Limb (tissue), 2 donors: Measurements from ENCODE around the gene CROCC2.

Source experiments
- DNase-seq, 2 donors: peaks; one replicate each; pipeline ENCODE4 v3.0.0-alpha.2; 2016; ENCODE audit errors: extremely low spot score in 2 of 2

The CROCC2 gene

DNA sequence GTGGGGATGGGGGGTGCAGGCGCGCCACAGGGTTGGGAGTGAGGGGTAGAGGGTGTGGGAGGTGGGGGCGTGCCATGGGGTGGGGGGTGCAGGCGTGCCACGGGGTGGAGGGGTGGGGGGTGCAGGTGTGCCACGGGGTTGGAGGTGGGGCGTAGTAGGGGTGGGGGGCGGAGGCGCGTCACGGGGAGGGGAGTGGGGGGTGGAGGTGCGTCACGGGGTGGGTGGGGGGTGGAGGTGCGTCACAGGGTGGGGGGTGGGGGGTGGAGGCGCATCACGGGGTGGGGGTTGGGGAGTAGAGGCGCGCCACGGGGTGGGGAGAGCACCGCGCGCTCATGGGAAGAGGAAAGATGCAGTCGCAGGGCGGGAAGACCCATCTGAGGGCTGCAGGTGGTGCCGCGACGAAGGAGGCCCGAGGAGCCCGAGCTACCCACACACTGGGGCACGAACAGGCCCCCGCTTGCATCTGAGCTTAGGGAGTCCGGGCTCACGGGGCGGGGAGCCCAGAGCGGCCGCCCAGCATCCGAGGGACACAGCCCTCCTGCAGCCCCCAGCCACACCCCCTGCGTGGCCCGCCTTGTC, 129.8 kb downstream of the CROCC2 start:
- DNase-seq, result no peak

DNA sequence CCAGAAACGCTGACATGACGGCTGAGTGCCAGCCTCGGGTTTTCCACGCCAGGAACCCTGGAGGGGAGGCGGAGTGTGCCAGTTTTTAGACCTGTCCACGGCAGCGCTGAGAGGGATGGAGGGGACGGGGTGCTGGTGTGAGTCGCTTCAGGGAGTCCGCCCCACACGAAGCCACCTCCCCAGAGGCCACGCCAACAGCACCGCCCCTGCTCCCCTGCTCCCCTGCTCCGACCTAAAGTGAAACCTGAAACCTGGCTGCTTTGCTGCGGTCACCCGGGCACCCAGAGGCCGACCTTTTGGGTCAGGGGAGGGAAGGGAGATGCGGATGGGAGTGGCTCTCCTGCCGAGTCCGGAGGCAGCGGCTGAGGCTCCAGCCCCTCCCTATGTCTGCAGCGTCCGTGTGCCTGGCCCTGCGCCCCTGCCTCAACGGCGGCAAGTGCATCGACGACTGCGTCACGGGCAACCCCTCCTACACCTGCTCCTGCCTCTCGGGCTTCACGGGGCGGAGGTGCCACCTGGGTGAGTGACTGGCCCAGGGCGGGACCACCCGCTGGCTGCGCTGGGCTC, 130.3 kb downstream of the CROCC2 start:
- no peak for DNase-seq

DNA sequence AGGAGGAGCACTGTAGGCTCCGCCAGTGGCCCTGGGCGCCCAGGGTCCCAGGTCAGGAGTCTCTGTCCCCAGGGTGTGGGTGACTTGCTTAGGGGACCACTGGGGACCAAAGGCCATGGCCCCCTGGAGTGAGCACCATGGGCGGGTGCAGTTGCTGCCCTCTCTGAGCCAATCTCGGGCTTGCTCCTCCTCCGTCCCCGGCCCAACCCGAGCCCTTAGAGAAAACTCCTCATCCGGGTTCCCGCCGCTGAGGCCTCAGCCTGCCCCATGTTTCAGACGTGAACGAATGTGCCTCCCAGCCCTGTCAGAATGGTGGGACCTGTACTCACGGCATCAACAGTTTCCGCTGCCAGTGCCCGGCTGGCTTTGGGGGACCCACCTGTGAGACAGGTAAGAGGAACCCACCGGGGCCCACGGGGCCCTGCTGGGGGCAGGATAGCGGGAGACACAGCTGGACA, 130.9 kb downstream of the CROCC2 start:
- no peak for DNase-seq

DNA sequence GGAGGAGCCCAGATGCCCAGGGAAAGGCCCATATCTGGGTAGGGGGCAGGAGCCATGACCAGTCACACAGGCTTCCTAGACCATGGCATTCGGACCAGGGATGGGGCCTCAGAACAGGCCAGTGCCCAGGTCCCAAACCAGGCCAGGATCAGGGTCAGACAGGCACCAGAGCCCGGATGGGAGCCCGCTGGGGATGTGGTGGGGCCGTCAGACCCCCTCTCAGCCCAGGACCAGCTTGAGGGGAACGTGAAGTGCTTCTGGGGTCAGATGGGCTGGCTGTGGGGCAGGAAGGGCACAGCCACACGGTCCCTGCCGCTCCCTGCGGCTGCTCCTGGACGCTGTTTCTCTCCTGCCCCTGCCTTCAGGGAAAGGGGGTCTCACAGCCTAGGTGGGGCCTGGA, 131.4 kb downstream of the CROCC2 start:
- no peak for DNase-seq

DNA sequence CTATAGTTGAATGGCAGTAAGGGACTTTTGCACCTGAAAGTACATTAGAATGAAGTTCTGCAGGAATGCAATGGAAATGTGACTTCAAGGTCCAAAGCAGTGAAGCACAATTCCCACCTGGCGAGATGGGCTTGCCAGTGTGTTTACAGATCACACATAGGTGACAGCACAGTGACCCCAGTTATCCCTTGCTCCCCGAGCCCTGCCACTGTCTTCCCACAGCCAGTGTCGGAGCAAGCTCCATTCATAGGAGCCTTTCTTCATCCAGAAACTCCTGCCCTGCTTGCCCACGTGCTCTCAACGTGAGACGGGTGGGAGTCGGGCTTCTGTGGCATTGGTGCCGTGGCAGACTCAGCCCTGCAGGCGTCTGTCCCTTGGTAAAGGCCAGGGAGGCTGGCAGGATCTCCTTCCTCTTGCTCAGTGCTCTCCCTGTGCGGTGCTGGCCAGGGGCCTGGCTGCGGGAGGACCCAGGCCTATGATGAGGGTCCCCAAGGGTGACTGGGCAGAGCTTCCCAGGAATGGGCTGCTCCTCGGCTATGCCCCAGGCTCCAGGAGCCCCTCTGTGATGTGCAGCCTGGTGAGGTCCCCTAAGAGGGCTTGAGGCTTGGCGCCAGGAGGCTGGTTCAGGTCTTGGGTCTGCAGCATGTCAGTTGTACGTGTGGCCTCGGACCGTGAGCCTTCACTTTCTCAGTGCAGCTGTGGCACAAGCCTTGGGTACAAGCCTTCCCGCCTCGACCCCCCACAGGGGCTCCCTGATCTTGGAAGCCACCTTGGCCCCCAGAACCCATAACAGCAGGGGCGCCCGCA, 132.4 kb downstream of the CROCC2 start:
- DNase-seq, result no peak

DNA sequence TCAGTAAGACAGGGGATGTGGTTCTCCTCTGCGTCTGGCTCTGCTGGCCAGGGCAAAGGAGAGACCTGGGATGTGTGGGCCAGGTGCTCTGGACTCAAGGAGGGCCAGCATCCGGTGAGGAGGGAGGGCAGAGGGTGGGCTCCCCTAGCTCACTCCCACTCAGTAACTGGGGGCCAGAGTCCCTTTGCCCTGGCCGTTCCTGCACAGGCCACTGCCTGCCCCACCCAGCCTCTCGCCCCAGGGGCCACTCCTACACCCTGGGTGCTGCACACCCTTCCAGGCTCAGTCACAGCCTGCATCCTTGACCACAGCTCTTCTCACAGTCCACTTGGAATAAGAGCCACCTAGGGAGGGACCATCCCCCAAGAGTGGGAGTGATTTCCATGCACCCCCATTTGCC, 133.3 kb downstream of the CROCC2 start:
- no peak for DNase-seq

DNA sequence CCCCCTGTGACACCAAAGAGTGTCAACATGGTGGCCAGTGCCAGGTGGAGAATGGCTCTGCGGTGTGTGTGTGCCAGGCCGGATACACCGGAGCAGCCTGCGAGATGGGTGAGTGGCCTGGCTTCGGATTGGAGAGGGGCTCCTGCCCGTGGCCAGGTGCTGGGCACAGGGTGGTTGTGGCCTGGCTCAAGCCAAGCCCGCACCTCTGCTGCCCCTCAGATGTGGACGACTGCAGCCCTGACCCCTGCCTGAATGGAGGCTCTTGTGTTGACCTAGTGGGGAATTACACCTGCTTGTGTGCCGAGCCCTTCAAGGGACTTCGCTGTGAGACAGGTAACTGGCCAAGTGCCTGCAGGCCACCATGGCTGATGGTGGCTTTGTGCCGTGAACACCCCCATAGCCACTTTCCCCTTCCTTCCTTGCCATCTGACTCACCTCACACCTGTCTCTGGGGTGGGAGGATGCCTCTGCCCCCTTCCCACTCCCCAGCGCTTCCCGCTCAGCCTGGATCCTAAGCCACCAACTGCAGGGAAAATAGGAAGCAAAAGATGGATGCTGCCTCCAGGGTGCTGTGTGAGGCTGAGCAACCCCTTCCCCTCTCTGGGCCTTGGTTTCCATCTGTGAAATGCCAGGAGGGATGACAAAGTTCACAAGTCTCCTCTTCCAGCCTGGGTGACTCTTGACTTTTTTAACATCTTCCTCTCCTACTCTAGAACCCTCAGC, 134.1 kb downstream of the CROCC2 start:
- DNase-seq, result no peak

DNA sequence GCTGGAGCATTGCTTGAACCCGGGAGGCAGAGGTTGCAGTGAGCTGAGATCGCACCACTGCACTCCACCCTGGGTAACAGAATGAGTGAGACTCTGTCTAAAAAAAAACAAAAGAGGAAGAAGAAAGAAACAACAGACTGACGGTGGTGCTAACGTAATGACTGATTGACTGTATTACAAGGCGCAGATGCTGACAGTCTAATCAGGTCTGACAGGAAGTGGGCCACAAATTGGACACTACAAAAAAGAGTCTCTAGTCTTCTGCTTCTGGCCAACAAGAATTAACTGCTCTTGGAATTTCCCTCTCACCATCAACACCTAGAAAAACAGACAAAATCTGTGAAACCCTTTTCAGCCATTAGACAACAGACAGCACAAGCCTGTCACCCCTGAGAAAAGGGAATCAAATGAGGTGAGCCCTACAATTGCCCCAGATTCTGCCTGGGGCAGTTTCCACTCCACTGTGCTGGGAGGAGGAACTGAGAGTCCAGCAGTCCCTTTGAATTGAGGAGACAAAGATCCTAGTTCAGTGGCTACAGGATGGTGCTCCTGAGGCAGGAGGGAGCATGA, 135.5 kb downstream of the CROCC2 start:
- no peak for DNase-seq
